IMR-90 (cell line): ENCODE results near the gene CDH1.

Source experiments
- BHLHE40 ChIP-seq: fragments of 150-350 bp; IDR thresholded peaks from 2 replicates; pipeline ENCODE4 v1.6.1; 2016; ENCODE audit warnings: mild to moderate bottlenecking, low read depth, low read length
- CHD1 ChIP-seq: IDR thresholded peaks from 2 replicates; pipeline ENCODE4 v1.6.1; 2012; ENCODE audit warnings: low read depth, low read length, improper control_type of control experiment
- CTCF ChIP-seq: conservative IDR thresholded peaks from 2 replicates; pipeline ENCODE4 v1.5.1; 2012; ENCODE audit warnings: mild to moderate bottlenecking, low read depth, low read length, improper control_type of control experiment
- MXI1 ChIP-seq: IDR thresholded peaks from 2 replicates; pipeline ENCODE4 v1.6.1; 2012; ENCODE audit warnings: low read depth, mild to moderate bottlenecking, low read length, moderate library complexity, borderline replicate concordance
- NFE2L2 ChIP-seq: fragments of 150-350 bp; IDR thresholded peaks from 2 replicates; pipeline ENCODE4 v1.6.1; 2016; ENCODE audit warnings: low read depth, mild to moderate bottlenecking, low read length
- POLR2A ChIP-seq: IDR thresholded peaks from 2 replicates; pipeline ENCODE4 v1.6.1; 2012; ENCODE audit warnings: mild to moderate bottlenecking, low read depth, low read length
- RAD21 ChIP-seq: IDR thresholded peaks from 2 replicates; pipeline ENCODE4 v1.6.1; 2012; ENCODE audit warnings: low read length, improper control_type of control experiment
- RCOR1 ChIP-seq: IDR thresholded peaks from 2 replicates; pipeline ENCODE4 v1.6.1; 2012; ENCODE audit warnings: mild to moderate bottlenecking, low read length, improper control_type of control experiment; ENCODE audit not compliant: insufficient replicate concordance
- TF ChIP-seq, protein P1 (sequence below): fragments of 150-350 bp; IDR thresholded peaks from 2 replicates; pipeline ENCODE4 v1.6.1; 2017; ENCODE audit warnings: mild to moderate bottlenecking, antibody characterized with exemption, low read length, low read depth
- TF ChIP-seq, protein P2 (sequence below): fragments of 150-350 bp; IDR thresholded peaks from 2 replicates; pipeline ENCODE4 v1.6.1; 2016; ENCODE audit warnings: low read depth, mild to moderate bottlenecking, low read length, moderate library complexity, borderline replicate concordance

GRCh38 chr16:68839831-68840230, 102.7 kb downstream of the CDH1 start:
- TF ChIP-seq CTCF: no peak
- TF ChIP-seq, protein P1, sequence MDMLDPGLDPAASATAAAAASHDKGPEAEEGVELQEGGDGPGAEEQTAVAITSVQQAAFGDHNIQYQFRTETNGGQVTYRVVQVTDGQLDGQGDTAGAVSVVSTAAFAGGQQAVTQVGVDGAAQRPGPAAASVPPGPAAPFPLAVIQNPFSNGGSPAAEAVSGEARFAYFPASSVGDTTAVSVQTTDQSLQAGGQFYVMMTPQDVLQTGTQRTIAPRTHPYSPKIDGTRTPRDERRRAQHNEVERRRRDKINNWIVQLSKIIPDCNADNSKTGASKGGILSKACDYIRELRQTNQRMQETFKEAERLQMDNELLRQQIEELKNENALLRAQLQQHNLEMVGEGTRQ: no peak
- no peak for TF ChIP-seq POLR2A
- TF ChIP-seq MXI1: no peak
- TF ChIP-seq BHLHE40: no peak
- no peak for TF ChIP-seq CHD1
- TF ChIP-seq, protein P2, sequence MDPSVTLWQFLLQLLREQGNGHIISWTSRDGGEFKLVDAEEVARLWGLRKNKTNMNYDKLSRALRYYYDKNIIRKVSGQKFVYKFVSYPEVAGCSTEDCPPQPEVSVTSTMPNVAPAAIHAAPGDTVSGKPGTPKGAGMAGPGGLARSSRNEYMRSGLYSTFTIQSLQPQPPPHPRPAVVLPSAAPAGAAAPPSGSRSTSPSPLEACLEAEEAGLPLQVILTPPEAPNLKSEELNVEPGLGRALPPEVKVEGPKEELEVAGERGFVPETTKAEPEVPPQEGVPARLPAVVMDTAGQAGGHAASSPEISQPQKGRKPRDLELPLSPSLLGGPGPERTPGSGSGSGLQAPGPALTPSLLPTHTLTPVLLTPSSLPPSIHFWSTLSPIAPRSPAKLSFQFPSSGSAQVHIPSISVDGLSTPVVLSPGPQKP: no peak
- TF ChIP-seq NFE2L2: no peak
- no peak for TF ChIP-seq RCOR1
- TF ChIP-seq RAD21: no peak
